ENCODE data around the gene PDGFRB. TPM values are rescaled to one million over a fixed set of nuclear protein-coding genes. Genes with fewer than 3 reads are reported as not detected.

Gene PDGFRB
- total and polyA plus RNA-seq, 9 of the 15 experiments (the other 6 are each of a cell fraction or from before 2014, with no cell fraction given), result 0.01 to 1.5 (median 0.09) TPM; not detected in 3

- Histone ChIP-seq H2AFZ (ENCODE audit: low read depth, low read length) (no peak overlapping the region), H3K4me1 (replicated peaks in 1 of 2; ENCODE audit: control insufficient read depth in 2 of 2, insufficient read depth in 2 of 2, low read length in 2 of 2) (peaks cover 12 to 19% of the 10 kb centered on the region in 2 experiments; a peak in 4 of 5 replicates), H3K9me1 (ENCODE audit: control insufficient read depth, insufficient read depth, low read length) (no peaks in the 10 kb centered on the region), H3K27ac (ENCODE audit: extremely low read depth, low read depth, low read length) (no peak overlapping the region), H3K4me2 (ENCODE audit: insufficient read depth, low read length) (no peak overlapping the region), H3K27me3 (ENCODE audit: control insufficient read depth in 2 of 2, insufficient read depth in 2 of 2, low read length in 2 of 2) (peaks cover 11 to 44% of the 10 kb centered on the region in 2 experiments; a peak in 4 of 5 replicates), H3K9ac (ENCODE audit: insufficient read depth in 1 of 2, low read depth in 2 of 2, low read length in 2 of 2) (peak overlapping the region in 1 of 2 experiments; percentile 29; a peak in 1 of 4 replicates), H3K36me3 (ENCODE audit: control insufficient read depth, insufficient read depth, low read length) (no peaks in the 10 kb centered on the region), H3K4me3 (no peak overlapping the region), H3K9me3 (replicated peaks; ENCODE audit: control insufficient read depth, insufficient read depth, low read depth, low read length) (no peaks in the 10 kb centered on the region), H3K79me2 (ENCODE audit: control insufficient read depth, insufficient read depth, low read length) (no peaks in the 10 kb centered on the region), H4K20me1 (replicated peaks; ENCODE audit: control insufficient read depth, insufficient read depth, low read length) (no peaks in the 10 kb centered on the region; the same call in 1 of the 2 replicates)
- in situ Hi-C loops (cut with MboI), result no loop called here
- intact Hi-C loops (cut with micrococcal nuclease), result no loop called here
- BruUV-seq (replicated peaks), result no TSS peak
- ATAC-seq (no peak), FAIRE-seq (no peak), DNase-seq (ENCODE audit: extremely low read depth in 1 of 4, low spot score in 3 of 4) (no peak)
- WGBS (ENCODE audit: insufficient coverage, low coverage, missing lambda C conversion rate), result 7% methylated on average over 11 of the region's 12 CpGs
- POLR2A ChIA-PET, result interaction anchor here (0.6 to 1.4 kb wide), 2 partner anchors 8 to 406 kb away, joined by 3 to 8 read pairs; no protein-coding TSS in a partner anchor
- CTCF ChIA-PET (ENCODE audit: low intra/inter-chr PET ratio), result interaction anchor here (0.7 kb wide), 1 partner anchor 214 kb away, joined by 3 read pairs; no protein-coding TSS in a partner anchor
- TF ChIP-seq XRCC4 (IDR thresholded peaks at IDR 0.05; ENCODE audit: extremely low read depth, insufficient read depth, insufficient read length) (no peak), UBTF (IDR thresholded peaks at IDR 0.05; ENCODE audit: borderline replicate concordance in 1 of 2, low read depth in 2 of 2, low read length in 2 of 2) (no peak), ZNF644 (tag; IDR thresholded peaks at IDR 0.05; ENCODE audit: low read depth) (no peak), LCOR (CRISPR knock-in tag; IDR thresholded peaks at IDR 0.05) (no peak), FOXP1 (CRISPR knock-in tag; IDR thresholded peaks at IDR 0.05) (no peak), JUN (IDR thresholded peaks at IDR 0.05; ENCODE audit: borderline replicate concordance, low read depth, low read length) (no peak), JUN (CRISPR knock-in tag; IDR thresholded peaks at IDR 0.05; ENCODE audit: borderline replicate concordance) (no peak), CBX3 (IDR thresholded peaks at IDR 0.05; ENCODE audit: borderline replicate concordance in 1 of 2, low read length in 2 of 2) (no peak), HIVEP1 (CRISPR knock-in tag; IDR thresholded peaks at IDR 0.05) (no peak), TRIM28 (IDR thresholded peaks at IDR 0.05) (no peak), THRA (IDR thresholded peaks at IDR 0.05) (no peak), MNT (conservative IDR thresholded peaks at IDR 0.05) (no peak), KLF13 (tag; IDR thresholded peaks at IDR 0.05; ENCODE audit: borderline replicate concordance, low read depth) (no peak)
Measured at GRCh38 chr5:150137168-150137957, 18.3 kb downstream of the PDGFRB start.
